Bronchial epithelial cell (primary cell): ENCODE results near the gene ATG10. TPM values are rescaled to one million over a fixed set of nuclear protein-coding genes. Genes with fewer than 3 reads are reported as not detected.

Experiments
- DNase-seq: peaks from one replicate; pipeline ENCODE4 v3.0.0-alpha.2; 2010; ENCODE audit warnings: low read depth
- FAIRE-seq: peaks from 2 replicates; lab custom pipeline; 2011; peaks lifted over from hg19 to GRCh38; lab: Jason Lieb, UNC
- H3K27me3 ChIP-seq: 2 replicates; pipeline ENCODE4 v1.5.1; 2011; ENCODE audit warnings: low read length; ENCODE audit not compliant: control insufficient read depth, insufficient read depth
- H3K36me3 ChIP-seq: 2 replicates; pipeline ENCODE4 v1.5.1; 2011; ENCODE audit warnings: low read length; ENCODE audit not compliant: control insufficient read depth, insufficient read depth
- H3K4me3 ChIP-seq: 2 replicates; pipeline ENCODE4 v1.5.1; 2011; ENCODE audit warnings: mild to moderate bottlenecking, low read depth, low read length, control low read depth
- CTCF ChIP-seq: IDR thresholded peaks from 2 replicates; pipeline ENCODE4 v1.5.1; 2011; ENCODE audit warnings: mild to moderate bottlenecking, moderate library complexity, low read length, control low read depth, inconsistent platforms; ENCODE audit not compliant: insufficient read depth, severe bottlenecking
- total RNA-seq: library from RNA; depleted of rRNA; stranded (reverse); fragments of >200 nt; gene quantifications from 2 replicates; pipeline ENCODE4 v1.2.1, GENCODE V29; 2014

The ATG10 gene
- total RNA-seq, 1 donor from 2014 or later = 9.7 TPM

GRCh38 chr5:82095536-82095935, 123.7 kb downstream of the ATG10 start:
- no peak for TF ChIP-seq CTCF
- Histone ChIP-seq H3K27me3 (no peaks in the 10 kb centered on the region), H3K36me3 (no peaks in the 10 kb centered on the region), H3K4me3 (no peak overlapping the region)
- DNase-seq (no peak), FAIRE-seq (no peak)

- no peaks in the 10 kb centered on the region for H3K36me3 ChIP-seq
- H3K4me3 ChIP-seq = no peak overlapping the region
- H3K27me3 ChIP-seq = no peaks in the 10 kb centered on the region
- no peak for DNase-seq
- no peak for FAIRE-seq
- no peak for TF ChIP-seq CTCF
Observed at GRCh38 chr5:82096249-82096648, 124.4 kb downstream of the ATG10 start.

GRCh38 chr5:82100303-82101077, 128.7 kb downstream of the ATG10 start:
- FAIRE-seq = no peak
- peak; percentile 7 for DNase-seq
- Histone ChIP-seq H3K27me3 (no peaks in the 10 kb centered on the region), H3K36me3 (no peaks in the 10 kb centered on the region), H3K4me3 (no peak overlapping the region)
- TF ChIP-seq CTCF = no peak

GRCh38 chr5:82104872-82105271, 133.0 kb downstream of the ATG10 start:
- DNase-seq (no peak), FAIRE-seq (no peak)
- TF ChIP-seq CTCF = no peak
- H3K27me3 ChIP-seq = no peaks in the 10 kb centered on the region
- no peak overlapping the region for H3K4me3 ChIP-seq
- no peaks in the 10 kb centered on the region for H3K36me3 ChIP-seq

GRCh38 chr5:82105457-82105856, 133.6 kb downstream of the ATG10 start:
- no peak for TF ChIP-seq CTCF
- DNase-seq (peak; percentile 46), FAIRE-seq (no peak)
- Histone ChIP-seq H3K27me3 (no peaks in the 10 kb centered on the region), H3K4me3 (no peak overlapping the region), H3K36me3 (no peaks in the 10 kb centered on the region)

GRCh38 chr5:82106207-82106606, 134.4 kb downstream of the ATG10 start:
- DNase-seq (peak; percentile 54), FAIRE-seq (no peak)
- TF ChIP-seq CTCF = no peak
- Histone ChIP-seq H3K4me3 (no peak overlapping the region), H3K36me3 (no peaks in the 10 kb centered on the region), H3K27me3 (no peaks in the 10 kb centered on the region)
